C4-2B (cell line): ENCODE data around the gene KLK12.

Experiments used
- CTCF ChIP-seq: fragments of 450-650 bp; conservative IDR thresholded peaks from 2 replicates; pipeline ENCODE4 v1.5.1; 2017; ENCODE audit warnings: mild to moderate bottlenecking
- ZFX ChIP-seq: fragments of 450-650 bp; IDR thresholded peaks from 2 replicates; pipeline ENCODE4 v1.6.1; 2017

- TF ChIP-seq CTCF = no peak
- no peak for TF ChIP-seq ZFX
Measured at GRCh38 chr19:51030631-51031030, 4.2 kb downstream of the KLK12 start.
